Panc1 (cell line): ENCODE measurements around the gene SRGAP2C. TPM values are rescaled to one million over a fixed set of nuclear protein-coding genes. Genes with fewer than 3 reads are reported as not detected.
"Not testable (repeated sequence)": the region's sequence is repeated elsewhere in the genome, so short reads cannot be mapped to it uniquely, and the experiment has no call there.

Experiments
- ATAC-seq: fragments of 200-7000 bp; cut with Tn5 transposase; 2 replicates; pipeline ENCODE4 v1.9.1; 2020; ENCODE audit warnings: mild to moderate bottlenecking, moderate library complexity
- BruUV-seq: library from RNA; stranded (reverse); fragments of 400-500 nt; replicated peaks from 2 replicates; lab custom pipeline; 2021; lab: Mats Ljungman, UMichigan
- CTCF ChIA-PET: fragments of 300-600 bp; sonication (Branson Sonifier 250); formaldehyde crosslinking; loops from one replicate; lab custom pipeline; 2022; ENCODE audit warnings: antibody characterized with exemption; lab: Charles Lee
- POLR2A ChIA-PET: fragments of 300-600 bp; sonication (Branson Sonifier 250); formaldehyde crosslinking; loops from one replicate; lab custom pipeline; 2022; ENCODE audit warnings: antibody characterized with exemption; lab: Charles Lee
- DNase-seq: peaks from one replicate; pipeline ENCODE4 v3.0.0-alpha.2; 2010; ENCODE audit warnings: low read depth, low spot score
- H3K27ac ChIP-seq: 2 replicates; pipeline ENCODE4 v1.5.1; 2011; ENCODE audit warnings: mild to moderate bottlenecking, low read length, inconsistent platforms
- H3K27me3 ChIP-seq: fragments of 200-500 bp; sonication (Bioruptor generic); 2 replicates; pipeline ENCODE4 v1.6.0; 2014; ENCODE audit warnings: low read length, inconsistent platforms; ENCODE audit not compliant: control insufficient read depth, insufficient read depth
- H3K36me3 ChIP-seq: fragments of 200-500 bp; sonication (Bioruptor generic); 2 replicates; pipeline ENCODE4 v1.5.1; 2014; ENCODE audit warnings: inconsistent platforms, mild to moderate bottlenecking, low read length, moderate library complexity; ENCODE audit not compliant: control insufficient read depth, insufficient read depth
- H3K4me1 ChIP-seq: 2 replicates; pipeline ENCODE4 v1.5.1; 2011; ENCODE audit warnings: inconsistent platforms, mild to moderate bottlenecking, low read length, moderate library complexity; ENCODE audit not compliant: control insufficient read depth, insufficient read depth
- H3K4me3 ChIP-seq, 2 experiments: 2 replicates each; pipeline ENCODE4 v1.5.1; 2011 to 2012; ENCODE audit warnings: low read depth in 2 of 2, low read length in 2 of 2, mild to moderate bottlenecking in 2 of 2, inconsistent platforms in 1 of 2, moderate library complexity in 1 of 2
- H3K9me3 ChIP-seq: fragments of 200-500 bp; sonication (Bioruptor generic); 2 replicates; pipeline ENCODE4 v1.5.1; 2014; ENCODE audit warnings: low read depth, mild to moderate bottlenecking, inconsistent platforms, low read length, moderate library complexity; ENCODE audit not compliant: control insufficient read depth, insufficient read depth
- in situ Hi-C: cut with HindIII; loops from 2 replicates; pipeline ENCODE4 v1.10.0; 2016; ENCODE audit warnings: low sequenced_read_pairs, low pct_unique_long_range_greater_than_20kb
- intact Hi-C: fragments of 100-400 bp; cut with micrococcal nuclease; formaldehyde crosslinking; loops from one replicate; pipeline ENCODE4 v1.10.0; 2022; ENCODE audit not compliant: unreplicated experiment
- total RNA-seq: library from RNA; stranded (reverse); gene quantifications from one replicate; pipeline ENCODE4 v1.2.1, GENCODE V29; 2021; ENCODE audit not compliant: unreplicated experiment

Gene SRGAP2C
- total RNA-seq, 1 experiment from 2014 or later = 50.5 TPM

DNA sequence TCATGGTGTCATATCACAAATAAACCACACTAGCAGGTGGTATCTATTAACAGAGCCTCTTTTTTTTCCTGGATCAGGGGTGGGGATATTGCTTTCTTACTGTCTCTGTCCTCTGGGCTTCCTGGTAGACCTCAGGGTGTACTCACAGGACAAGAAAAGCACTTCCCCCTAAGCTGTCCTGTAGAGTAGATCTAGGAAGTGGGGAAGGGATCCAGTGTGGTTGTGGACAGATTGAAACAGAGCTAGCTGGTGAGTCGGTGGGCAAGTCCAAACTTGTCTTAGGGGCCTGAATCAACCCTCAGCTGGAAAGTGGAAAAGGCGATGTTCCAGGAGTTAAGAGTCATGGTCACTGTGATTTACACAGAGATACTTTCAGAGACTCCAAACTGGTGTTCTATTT lies 96.7 kb downstream of the SRGAP2C start:
- in situ Hi-C loops, intact Hi-C loops, H3K4me3 ChIP-seq, DNase-seq, BruUV-seq, CTCF ChIA-PET, H3K27me3 ChIP-seq, ATAC-seq, H3K36me3 ChIP-seq, H3K9me3 ChIP-seq, H3K4me1 ChIP-seq, POLR2A ChIA-PET, H3K27ac ChIP-seq: not testable (repeated sequence)

DNA sequence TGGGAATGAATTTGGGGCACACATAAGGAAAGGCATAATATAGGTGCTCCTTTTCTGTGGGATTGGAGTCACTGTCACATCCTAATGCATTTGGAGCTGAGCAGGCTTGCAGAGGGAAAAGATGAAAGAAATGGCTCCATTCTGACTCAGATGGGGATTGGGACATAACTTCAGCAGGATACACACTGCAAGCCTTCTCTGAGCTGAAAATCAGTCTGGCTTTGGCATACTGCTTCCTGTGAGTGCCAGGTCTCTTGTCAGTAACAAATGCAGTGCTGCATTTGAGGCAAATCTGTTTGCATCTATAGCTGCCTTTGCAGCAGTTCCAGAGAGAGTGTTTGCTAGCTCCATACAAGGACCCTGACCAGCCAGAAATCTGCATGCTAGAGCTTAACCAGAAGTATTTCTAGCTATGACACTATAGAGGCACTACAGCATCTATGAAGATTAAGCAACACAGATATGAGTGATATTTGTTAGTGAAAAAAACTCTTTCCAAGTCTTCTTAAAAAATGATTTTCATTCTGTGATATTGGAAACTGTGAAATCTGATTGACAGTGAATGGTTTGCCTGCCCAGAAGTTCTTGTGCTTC lies 98.9 kb downstream of the SRGAP2C start:
- POLR2A ChIA-PET, ATAC-seq: not testable (repeated sequence)

DNA sequence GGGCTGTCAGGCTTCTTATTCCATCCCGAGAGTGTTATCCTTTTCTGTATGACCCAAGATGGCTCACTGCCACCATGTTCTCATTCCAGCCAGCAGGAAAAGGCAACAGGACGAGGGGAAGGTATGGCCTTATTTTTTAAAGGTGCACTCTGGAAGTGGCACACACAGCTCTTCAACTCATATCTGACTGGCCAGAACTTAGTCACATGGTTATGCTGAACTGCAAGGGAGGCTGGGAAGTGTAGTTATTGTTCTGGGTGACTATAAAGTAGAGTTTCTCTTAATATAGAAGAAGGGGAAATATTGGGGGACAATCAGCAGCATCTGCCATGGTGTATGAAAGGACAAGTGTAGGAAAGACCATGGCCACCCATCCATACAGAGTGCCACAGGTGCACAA lies 107.8 kb downstream of the SRGAP2C start:
- BruUV-seq, H3K9me3 ChIP-seq, H3K27me3 ChIP-seq, ATAC-seq, H3K27ac ChIP-seq, H3K36me3 ChIP-seq, in situ Hi-C loops, CTCF ChIA-PET, POLR2A ChIA-PET, H3K4me1 ChIP-seq, H3K4me3 ChIP-seq, DNase-seq, intact Hi-C loops: not testable (repeated sequence)

More for the DNA sequence above, 98.9 kb downstream of the SRGAP2C start:
- intact Hi-C loops, CTCF ChIA-PET, H3K4me3 ChIP-seq, H3K27ac ChIP-seq, BruUV-seq, H3K36me3 ChIP-seq, H3K4me1 ChIP-seq, DNase-seq, H3K9me3 ChIP-seq, H3K27me3 ChIP-seq, in situ Hi-C loops: not testable (repeated sequence)

- BruUV-seq, CTCF ChIA-PET, H3K9me3 ChIP-seq, H3K27me3 ChIP-seq, in situ Hi-C loops, H3K4me3 ChIP-seq, H3K4me1 ChIP-seq, DNase-seq, H3K36me3 ChIP-seq, ATAC-seq, intact Hi-C loops, POLR2A ChIA-PET, H3K27ac ChIP-seq: not testable (repeated sequence)
Observed at GRCh38 chr1:121293263-121294204, 108.8 kb downstream of the SRGAP2C start.

GRCh38 chr1:121294205-121294570 lies 109.4 kb downstream of the SRGAP2C start:
- ATAC-seq, CTCF ChIA-PET, DNase-seq, BruUV-seq, H3K9me3 ChIP-seq, H3K4me3 ChIP-seq, H3K4me1 ChIP-seq, H3K36me3 ChIP-seq, H3K27ac ChIP-seq, H3K27me3 ChIP-seq, in situ Hi-C loops, POLR2A ChIA-PET, intact Hi-C loops: not testable (repeated sequence)

DNA sequence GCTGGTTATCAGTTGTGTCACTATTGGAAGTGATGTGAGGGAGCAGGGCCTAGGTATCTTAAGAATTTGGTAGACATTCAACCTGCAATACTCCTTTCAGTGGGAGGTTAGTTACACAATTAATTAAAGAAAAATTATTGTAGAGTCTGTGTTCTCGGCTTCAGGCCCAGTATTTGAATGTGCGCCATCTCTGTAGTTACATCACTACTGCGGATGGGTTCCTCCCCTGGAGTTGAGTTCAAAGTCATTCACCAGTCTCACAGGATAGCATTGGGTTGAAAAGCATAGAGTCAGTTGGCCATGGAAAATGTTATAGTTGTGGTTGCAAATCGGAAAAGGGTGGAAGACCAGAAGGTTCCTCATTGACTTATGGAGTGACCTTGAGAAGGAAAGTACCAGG lies 111.8 kb downstream of the SRGAP2C start:
- BruUV-seq, intact Hi-C loops, in situ Hi-C loops, CTCF ChIA-PET, H3K36me3 ChIP-seq, H3K9me3 ChIP-seq, H3K4me3 ChIP-seq, H3K27me3 ChIP-seq, POLR2A ChIA-PET, ATAC-seq, H3K27ac ChIP-seq, DNase-seq, H3K4me1 ChIP-seq: not testable (repeated sequence)

DNA sequence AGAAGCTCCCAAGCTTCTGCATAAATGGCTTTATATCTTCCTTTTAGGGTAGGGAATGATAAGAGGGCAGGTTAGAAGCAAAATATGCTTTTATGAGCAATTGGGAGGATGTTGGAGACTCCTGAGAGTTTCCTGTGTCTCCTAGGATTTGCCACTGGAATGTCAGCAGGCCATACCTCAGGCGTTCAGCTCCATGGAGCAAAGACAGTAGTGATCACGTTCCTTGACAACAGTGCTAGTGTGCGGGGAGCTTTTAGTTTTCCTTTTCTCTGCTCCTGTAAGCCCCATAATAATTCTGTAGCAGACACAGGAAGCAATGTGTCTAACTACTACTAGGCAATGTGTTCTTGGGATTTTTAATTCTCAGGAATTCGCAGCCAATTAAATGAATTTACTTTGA lies 113.8 kb downstream of the SRGAP2C start:
- POLR2A ChIA-PET, in situ Hi-C loops, H3K27ac ChIP-seq, H3K4me3 ChIP-seq, intact Hi-C loops, H3K36me3 ChIP-seq, H3K4me1 ChIP-seq, H3K9me3 ChIP-seq, CTCF ChIA-PET, H3K27me3 ChIP-seq, DNase-seq, BruUV-seq: not testable (repeated sequence)
- peak; percentile 64; the same call in 1 of the 2 replicates for ATAC-seq
